Left renal cortex interstitium (tissue), 4 donors: ENCODE results near the gene ANAPC16. TPM values are rescaled to one million over a fixed set of nuclear protein-coding genes. Genes with fewer than 3 reads are reported as not detected.
"Not testable (repeated sequence)": the region's sequence is repeated elsewhere in the genome, so short reads cannot be mapped to it uniquely, and the experiment has no call there.

Source experiments
- DNase-seq, 4 donors: peaks; one replicate each; pipeline ENCODE4 v3.0.0-alpha.2; 2013; ENCODE audit warnings: low read depth in 4 of 4, low spot score in 2 of 4, missing footprints in 1 of 4
- polyA plus RNA-seq, 4 donors: library from polyadenylated mRNA; unstranded; fragments of 120-200 nt; gene quantifications; one replicate each; pipeline ENCODE4 v1.2.1, GENCODE V29; 2013; ENCODE audit not compliant: insufficient read length in 4 of 4

ANAPC16 gene
- polyA plus RNA-seq, 4 donors = 173 to 207 (median 189) TPM

DNA sequence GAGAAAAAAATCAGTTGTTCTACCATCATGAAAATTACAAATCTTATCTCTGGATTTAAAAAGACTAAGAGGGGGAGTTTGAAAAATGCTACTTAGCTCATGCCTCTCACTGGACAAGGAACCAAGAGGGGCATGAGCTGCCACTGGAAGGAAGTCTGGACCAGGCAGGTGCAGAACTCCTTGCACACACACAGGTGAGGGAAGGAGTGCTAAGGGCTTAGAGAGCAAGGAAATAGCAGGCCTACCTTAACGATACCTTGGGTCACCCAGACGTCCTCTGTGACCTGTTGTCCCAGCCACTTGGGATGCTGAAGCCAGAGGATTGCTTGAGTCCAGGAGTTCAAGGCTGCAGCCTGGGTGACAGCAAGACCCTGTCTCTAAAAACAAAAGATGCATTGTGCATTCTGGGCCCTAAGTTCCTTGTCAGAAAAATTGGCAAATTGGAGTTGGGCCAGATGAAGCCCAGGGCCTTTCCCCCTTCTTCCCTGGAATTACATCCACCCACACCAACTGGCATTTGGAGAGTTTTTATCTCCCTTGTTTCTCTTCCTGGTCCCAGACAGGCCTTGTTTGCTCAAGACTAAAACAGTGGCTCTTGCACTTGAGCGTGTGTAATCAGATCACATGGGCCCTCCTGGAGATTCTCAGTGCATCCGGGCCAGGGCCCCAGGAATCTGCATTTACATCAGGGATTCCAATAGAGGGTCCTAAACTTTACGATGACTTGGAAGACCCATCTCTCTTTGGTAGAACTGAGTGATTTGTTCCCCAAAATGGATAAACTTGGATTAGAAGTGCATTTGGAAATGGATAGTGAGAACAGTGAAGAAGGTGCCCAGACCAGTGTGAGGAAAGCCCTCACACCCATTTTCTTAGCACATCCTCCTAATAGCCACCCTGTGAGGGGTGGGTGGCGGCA is 60.9 kb downstream of the ANAPC16 start:
- DNase-seq = no peak

DNA sequence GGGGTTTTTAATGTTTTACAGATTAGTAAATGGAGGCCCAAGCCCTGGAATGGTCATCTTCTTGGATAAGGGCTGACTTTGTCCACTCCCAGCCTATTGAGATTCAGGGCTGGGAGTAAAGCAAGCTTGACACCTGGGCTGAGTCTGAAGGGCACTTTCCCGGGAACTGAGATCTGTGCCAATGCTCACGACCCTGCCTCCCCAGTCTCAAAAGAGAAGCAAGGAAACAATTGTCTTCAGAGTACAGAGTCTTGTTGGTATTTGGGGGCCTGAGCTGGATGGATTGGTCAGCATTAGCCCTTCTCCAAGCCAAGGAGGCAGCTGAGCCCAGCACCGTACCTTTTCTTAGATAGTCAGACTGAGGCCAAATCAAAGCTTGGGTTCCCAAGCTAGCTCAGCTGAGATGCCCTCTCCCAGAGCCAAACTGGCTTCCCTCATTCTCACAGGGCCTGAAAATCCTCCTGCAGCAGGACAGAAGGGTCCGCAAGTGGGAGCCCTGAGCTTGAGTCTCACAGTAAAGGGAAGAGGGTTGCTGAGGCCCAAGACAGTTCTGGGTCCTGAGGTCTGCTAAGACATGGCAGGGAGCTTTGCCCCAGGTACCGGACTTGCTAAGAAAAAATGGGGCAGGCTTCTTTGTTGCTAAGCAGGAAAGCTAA is 61.7 kb downstream of the ANAPC16 start:
- no peak for DNase-seq

DNA sequence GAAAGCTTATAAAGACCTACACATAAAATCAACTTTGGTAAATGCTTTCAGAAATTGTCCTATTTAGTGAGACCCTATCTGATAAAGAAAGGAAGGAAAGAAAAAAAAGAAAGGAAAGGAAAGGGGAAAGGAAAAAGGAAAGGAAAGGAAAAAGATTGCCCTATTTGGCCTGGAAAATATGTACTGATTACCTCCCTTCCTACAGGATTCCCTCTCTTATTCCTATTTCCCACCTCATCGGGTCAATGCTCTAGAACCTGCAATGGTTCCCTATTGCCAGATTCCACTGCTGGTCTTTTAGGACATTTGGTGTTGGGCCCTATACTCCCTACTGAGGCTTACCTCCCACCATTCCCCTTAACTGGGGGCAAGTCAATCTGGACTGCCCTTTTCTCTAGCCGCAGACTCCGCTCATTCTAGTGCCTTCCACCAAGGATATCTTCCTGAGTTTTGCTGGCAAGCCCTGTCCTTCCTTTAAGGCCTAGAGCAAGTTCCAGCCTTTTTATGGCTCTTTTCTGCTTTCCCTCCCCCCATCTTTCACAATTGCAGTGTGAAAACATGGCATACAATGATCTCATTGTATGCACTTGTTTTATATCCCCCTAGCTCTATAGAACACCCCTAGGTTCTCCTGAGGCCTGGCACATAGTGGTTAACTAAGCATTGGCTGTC is 62.3 kb downstream of the ANAPC16 start:
- DNase-seq = no peak

DNA sequence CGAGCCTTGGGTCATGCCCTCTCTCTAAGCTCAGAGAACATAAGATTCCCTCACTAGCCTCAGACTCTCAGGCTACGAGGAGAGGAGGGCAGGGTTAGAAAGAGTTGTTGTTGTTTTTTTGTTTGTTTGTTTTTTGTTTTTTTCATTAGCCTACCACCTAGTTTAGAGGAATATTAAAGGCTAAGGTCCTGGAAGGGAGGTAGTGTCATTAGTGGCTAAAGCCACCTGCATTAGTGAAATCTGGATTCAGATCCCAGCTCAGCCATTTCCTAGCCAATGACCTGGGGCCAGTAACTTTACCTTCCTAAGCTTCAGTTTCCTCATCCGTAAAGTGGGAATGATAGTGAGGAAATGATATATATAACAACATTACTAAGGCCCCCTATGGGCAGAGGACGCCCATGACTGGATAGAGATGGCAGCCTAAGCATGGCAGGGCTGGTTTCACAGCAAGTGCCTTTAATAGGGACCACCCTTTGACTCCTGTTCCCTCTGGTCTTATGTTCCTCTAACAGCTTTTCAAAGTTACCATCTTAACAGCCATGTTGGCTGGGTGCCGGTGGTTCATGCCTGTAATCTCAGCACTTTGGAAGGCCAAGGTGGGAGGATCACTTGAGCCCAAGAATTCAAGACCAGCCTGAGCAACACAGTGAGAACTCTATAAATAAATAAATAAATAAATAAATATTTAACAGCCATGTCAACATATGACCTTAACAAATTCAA is 63.0 kb downstream of the ANAPC16 start:
- DNase-seq = no peak

DNA sequence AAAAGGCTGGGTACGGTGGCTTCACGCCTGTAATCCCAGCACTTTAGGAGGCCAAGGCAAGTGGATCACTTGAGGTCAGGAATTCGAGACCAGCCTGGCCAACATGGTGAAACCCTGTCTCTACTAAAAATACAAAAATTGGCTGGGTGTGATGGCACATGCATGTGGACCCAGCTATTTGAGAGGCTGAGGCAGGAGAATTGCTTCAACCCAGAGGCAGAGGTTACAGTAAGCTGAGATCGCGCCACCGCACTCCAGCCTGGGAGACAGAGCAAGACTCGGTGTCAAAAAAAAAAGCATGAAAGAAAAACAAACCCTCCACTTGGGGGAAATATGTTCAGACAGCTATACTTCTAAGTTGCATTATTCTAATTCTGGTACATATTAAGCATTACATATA is 63.8 kb downstream of the ANAPC16 start:
- not testable (repeated sequence) for DNase-seq

DNA sequence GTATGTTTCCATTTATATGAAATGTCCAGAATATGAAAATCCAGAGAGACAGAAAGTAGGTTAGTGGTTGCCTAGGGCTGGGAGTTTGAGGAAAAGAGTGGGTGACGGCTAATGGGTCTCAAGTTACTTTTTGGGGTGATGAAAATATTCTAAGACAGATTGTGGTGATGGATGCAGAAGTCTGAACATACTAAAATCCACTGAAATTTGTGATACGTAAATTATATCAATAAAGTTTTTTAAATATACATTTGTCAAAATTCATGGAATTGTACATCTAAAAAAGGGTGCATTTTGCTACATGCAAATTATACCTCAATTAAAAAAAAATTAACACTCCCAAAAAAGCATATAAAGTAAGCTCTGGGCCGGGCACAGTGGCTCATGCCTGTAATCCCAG is 67.3 kb downstream of the ANAPC16 start:
- DNase-seq = no peak

Other genes starting within 250 kb of the ANAPC16 start
- gene SPOCK2, start 127.5 kb upstream of the ANAPC16 start, polyA plus RNA-seq = 100 to 1,000 TPM; 143 to 189 (median 158) TPM
- 10 to 100 TPM; 34.8 to 46.0 (median 43.8) TPM for gene ASCC1, start 264 bp downstream of the ANAPC16 start, polyA plus RNA-seq
- 10 to 100 TPM; 45.2 to 70.6 (median 64.9) TPM for gene DDIT4, start 57.9 kb downstream of the ANAPC16 start, polyA plus RNA-seq
- 10 to 100 TPM; 32.3 to 46.2 (median 33.7) TPM for gene DNAJB12, start 138.9 kb downstream of the ANAPC16 start, polyA plus RNA-seq